ENCODE data around the gene KCNIP1. TPM values are rescaled to one million over a fixed set of nuclear protein-coding genes. Genes with fewer than 3 reads are reported as not detected.

KCNIP1 gene
- total and polyA plus RNA-seq, 8 donors, result 0.20 to 0.73 (median 0.31) TPM; not detected in 3

DNA sequence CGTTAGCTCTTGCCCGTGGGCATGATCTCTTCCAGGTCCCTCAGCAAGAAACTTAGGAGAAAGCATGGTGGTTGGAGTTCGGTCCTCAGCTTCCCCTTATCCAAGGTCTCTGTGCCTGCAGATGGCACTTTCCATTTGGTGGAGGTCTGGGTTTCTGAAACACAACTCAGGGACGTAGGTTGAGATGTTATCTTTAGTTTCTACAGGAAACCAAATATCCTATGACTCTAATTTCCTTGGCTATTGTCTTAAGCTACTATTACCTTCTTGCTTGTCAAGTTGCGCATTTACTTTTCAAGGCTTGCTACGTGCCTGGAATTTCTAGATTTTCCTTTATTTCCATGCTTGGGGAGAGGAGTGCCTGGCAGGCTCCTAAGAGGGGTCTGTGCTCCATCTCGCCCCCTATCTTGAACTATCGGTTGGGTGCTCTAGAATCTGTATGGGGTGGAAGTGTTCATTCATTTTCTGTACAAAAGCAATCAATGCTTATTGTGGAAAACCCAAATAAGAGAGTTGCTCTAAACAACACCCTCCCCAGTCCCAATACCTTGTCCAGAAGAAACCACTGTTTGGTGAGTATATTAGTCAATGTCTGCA is 32.9 kb upstream of the KCNIP1 start:
- Histone ChIP-seq H3K4me3 (no peak overlapping the region), H3K27ac (no peak overlapping the region), H3K27me3 (peaks cover 0 to 18% (median 3%) of the 10 kb centered on the region in 3 donors), H3K9me3 (no peaks in the 10 kb centered on the region), H3K36me3 (no peaks in the 10 kb centered on the region), H3K4me1 (no peaks in the 10 kb centered on the region)
- intact Hi-C loops (cut with DNase I; ENCODE audit: low total_unique reads), result no loop called here
- no peak for DNase-seq
- 70 to 78% (median 75%) methylated on average over 8 of the region's 8 CpGs for WGBS, 5 donors
- no peak for TF ChIP-seq POLR2AphosphoS5 (IDR thresholded peaks at IDR 0.05)

DNA sequence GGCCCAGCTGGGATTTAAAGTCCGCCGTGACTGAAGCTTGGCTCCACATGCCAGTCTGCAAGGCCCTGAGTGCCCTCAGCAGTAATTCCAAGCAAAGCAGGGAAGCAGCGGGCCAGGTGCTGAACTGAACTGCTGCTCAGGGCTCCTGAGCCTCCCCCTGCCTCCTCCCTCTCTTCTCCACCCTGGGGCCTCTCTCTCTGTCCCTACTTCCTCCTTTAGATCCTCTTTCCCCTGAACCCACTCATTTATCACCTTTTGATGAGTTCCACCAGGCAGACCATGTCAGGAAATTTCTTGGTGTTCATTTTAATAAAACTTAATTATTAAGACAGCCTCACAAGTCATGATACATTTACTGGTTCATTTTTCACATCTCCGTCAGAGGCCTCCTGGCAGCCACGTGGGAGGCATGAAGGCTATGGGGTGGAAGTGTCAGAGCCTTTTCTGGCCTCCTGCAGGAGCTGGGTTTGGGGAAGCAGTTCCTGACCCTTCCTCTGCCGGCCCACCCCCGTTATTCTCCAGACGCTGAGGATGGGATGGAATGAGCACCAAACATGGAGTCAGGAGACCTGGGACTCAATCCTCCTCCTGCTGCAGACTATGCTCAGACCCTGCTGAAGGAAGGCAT is 32.2 kb upstream of the KCNIP1 start:
- H3K36me3 ChIP-seq, result no peaks in the 10 kb centered on the region
- TF ChIP-seq POLR2AphosphoS5 (IDR thresholded peaks at IDR 0.05), result no peak
- no peak for TF ChIP-seq POLR2A (IDR thresholded peaks at IDR 0.05)
- TF ChIP-seq, protein P1, sequence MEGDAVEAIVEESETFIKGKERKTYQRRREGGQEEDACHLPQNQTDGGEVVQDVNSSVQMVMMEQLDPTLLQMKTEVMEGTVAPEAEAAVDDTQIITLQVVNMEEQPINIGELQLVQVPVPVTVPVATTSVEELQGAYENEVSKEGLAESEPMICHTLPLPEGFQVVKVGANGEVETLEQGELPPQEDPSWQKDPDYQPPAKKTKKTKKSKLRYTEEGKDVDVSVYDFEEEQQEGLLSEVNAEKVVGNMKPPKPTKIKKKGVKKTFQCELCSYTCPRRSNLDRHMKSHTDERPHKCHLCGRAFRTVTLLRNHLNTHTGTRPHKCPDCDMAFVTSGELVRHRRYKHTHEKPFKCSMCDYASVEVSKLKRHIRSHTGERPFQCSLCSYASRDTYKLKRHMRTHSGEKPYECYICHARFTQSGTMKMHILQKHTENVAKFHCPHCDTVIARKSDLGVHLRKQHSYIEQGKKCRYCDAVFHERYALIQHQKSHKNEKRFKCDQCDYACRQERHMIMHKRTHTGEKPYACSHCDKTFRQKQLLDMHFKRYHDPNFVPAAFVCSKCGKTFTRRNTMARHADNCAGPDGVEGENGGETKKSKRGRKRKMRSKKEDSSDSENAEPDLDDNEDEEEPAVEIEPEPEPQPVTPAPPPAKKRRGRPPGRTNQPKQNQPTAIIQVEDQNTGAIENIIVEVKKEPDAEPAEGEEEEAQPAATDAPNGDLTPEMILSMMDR (IDR thresholded peaks at IDR 0.05), result no peak
- TF ChIP-seq EP300 (IDR thresholded peaks at IDR 0.05), result no peak
- H3K27ac ChIP-seq, result no peak overlapping the region
- H3K27me3 ChIP-seq, result peaks cover 0 to 18% (median 3%) of the 10 kb centered on the region in 3 donors
- WGBS, 5 donors, result 61 to 77% (median 73%) methylated on average over 6 to 8 of the region's 8 CpGs
- no peak overlapping the region for H3K4me3 ChIP-seq
- H3K9me3 ChIP-seq, result no peaks in the 10 kb centered on the region
- no peaks in the 10 kb centered on the region for H3K4me1 ChIP-seq
- intact Hi-C loops (cut with DNase I; ENCODE audit: low total_unique reads), result no loop called here
- DNase-seq, result no peak

DNA sequence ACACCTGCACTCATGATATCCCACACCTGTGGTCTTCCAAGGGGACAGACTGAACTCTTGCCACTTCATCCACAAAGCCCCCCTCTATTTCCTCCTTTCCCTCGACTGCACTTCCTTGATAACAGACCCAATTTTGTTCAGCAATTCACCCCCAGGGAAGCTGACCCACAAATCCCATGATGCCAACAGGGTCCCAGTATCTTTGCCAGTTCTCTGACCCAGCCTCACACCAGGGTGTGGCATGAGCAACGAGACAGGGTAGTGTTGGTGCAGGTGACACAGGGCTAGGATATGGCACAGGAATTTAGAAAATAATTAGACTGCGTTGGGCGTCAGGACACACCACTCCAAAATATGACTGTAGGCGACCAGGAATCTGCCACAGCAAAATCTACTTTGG is 30.2 kb upstream of the KCNIP1 start:
- Histone ChIP-seq H3K4me3 (no peak overlapping the region), H3K9me3 (no peaks in the 10 kb centered on the region), H3K27me3 (peaks cover 0 to 18% (median 3%) of the 10 kb centered on the region in 3 donors), H3K27ac (no peak overlapping the region), H3K36me3 (no peaks in the 10 kb centered on the region), H3K4me1 (no peaks in the 10 kb centered on the region)
- TF ChIP-seq EP300 (IDR thresholded peaks at IDR 0.05), result no peak
- no peak for TF ChIP-seq POLR2AphosphoS5 (IDR thresholded peaks at IDR 0.05)
- TF ChIP-seq POLR2A (IDR thresholded peaks at IDR 0.05), result no peak
- WGBS, 5 donors, result 57 to 65% (median 62%) methylated on average over 5 of the region's 5 CpGs
- intact Hi-C loops (cut with DNase I; ENCODE audit: low total_unique reads), result no loop called here
- DNase-seq, result no peak

DNA sequence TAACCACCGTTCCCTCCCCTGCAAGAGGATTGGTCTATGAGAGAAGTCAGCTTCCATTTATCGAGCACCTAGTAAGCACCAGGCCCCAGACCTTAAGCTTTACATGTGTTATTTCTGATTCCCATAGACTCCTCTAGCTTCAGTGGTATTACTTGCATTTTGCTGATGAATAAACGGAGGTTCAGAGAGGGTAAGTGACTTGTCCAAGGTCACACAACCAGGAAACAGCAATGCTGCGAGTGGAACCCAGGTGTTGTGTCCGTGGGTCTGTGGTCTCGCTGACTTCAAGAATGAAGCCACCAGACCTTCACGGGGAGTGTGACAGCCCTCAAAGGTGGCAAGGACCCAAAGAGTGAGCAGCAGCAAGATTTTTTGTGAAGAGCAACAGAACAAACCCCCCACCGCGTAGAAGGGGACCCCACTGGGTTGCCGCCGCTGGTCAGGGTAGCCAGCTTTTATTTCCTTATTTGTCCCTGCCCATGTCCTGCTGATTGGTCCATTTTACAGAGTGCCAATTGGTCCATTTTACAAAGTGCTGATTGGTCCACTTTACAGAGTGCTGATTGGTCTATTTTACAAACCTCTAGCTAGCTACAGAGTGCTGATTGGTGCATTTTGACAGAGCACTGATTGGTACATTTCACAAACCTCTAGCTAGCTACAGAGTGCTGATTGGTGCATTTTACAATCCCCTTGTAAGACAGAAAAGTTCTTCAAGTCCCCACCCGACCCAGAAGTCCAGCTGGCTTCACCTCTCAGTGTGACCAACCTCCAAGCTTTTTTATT is 29.1 kb upstream of the KCNIP1 start:
- WGBS, 5 donors, result 86 to 94% (median 90%) methylated on average over 12 of the region's 12 CpGs
- DNase-seq, result no peak
- TF ChIP-seq POLR2AphosphoS5 (IDR thresholded peaks at IDR 0.05), result no peak
- no peak for TF ChIP-seq EP300 (IDR thresholded peaks at IDR 0.05)
- no peak for TF ChIP-seq POLR2A (IDR thresholded peaks at IDR 0.05)
- TF ChIP-seq, protein P1 (IDR thresholded peaks at IDR 0.05), result no peak
- H3K27me3 ChIP-seq, result peaks cover 0 to 18% (median 3%) of the 10 kb centered on the region in 3 donors
- no peak overlapping the region for H3K27ac ChIP-seq
- no peaks in the 10 kb centered on the region for H3K36me3 ChIP-seq
- H3K4me3 ChIP-seq, result no peak overlapping the region
- H3K4me1 ChIP-seq, result no peaks in the 10 kb centered on the region
- intact Hi-C loops (cut with DNase I; ENCODE audit: low total_unique reads), result no loop called here
- H3K9me3 ChIP-seq, result no peaks in the 10 kb centered on the region

DNA sequence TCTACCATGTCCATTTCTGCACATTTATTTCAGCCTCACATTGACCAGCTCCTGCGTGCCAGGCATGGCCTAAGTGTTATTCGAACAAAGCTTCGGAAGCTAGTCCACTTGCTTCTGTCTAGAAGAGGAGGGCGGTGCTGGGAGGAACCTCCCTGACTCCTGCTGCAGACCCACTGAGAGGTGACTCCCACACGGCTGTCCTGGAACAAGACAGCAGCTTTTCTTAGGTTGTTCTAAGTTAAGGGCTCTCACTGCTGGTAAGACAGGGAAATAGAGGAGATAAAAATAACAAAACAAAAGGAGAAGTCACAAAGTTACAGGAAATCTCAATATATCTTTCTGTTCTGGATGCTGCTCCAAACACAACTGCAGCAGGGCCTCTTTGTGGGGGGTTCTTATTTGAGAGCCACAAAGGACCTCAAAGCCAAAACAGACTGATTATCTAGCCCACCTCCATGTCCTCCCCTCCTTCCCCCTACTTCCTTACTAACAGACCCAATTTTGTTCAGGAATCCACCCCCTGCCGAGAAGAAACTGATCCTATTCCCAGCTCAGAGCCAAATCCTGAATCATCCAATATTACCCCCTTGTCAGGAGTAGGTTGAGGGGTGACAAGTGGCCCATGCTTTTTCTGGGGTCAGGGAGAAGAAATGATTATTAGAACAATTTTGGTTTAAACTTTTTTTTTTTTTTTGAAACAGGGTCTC is 28.4 kb upstream of the KCNIP1 start:
- DNase-seq, result no peak
- Histone ChIP-seq H3K4me3 (no peak overlapping the region), H3K4me1 (no peaks in the 10 kb centered on the region), H3K27ac (no peak overlapping the region), H3K36me3 (no peaks in the 10 kb centered on the region), H3K27me3 (peaks cover 0 to 15% (median 3%) of the 10 kb centered on the region in 3 donors), H3K9me3 (no peaks in the 10 kb centered on the region)
- intact Hi-C loops (cut with DNase I; ENCODE audit: low total_unique reads), result no loop called here
- 73 to 82% (median 77%) methylated on average over 6 of the region's 6 CpGs for WGBS, 5 donors
- TF ChIP-seq, protein P1 (IDR thresholded peaks at IDR 0.05), result no peak

All from stomach (tissue), 9 donors.